K562 (cell line): ENCODE results near the gene BIRC7.

ENCODE experiments used
- HCFC1 ChIP-seq: IDR thresholded peaks from 2 replicates; pipeline ENCODE4 v1.6.1; 2012; ENCODE audit warnings: low read depth, low read length, improper control_type of control experiment
- JUN ChIP-seq, 2 experiments: sonication (generic) in 1 of 2; formaldehyde crosslinking in 1 of 2; IDR thresholded peaks; 2 replicates each; pipeline versions ENCODE4 v1.6.1 to v1.8.0; 2012 to 2022; ENCODE audit warnings: borderline replicate concordance in 2 of 2, mild to moderate bottlenecking in 2 of 2, improper control_type of control experiment in 1 of 2, low read depth in 1 of 2, low read length in 1 of 2, missing genetic modification reagents in 1 of 2
- MED1 ChIP-seq: sonication (generic); formaldehyde crosslinking; IDR thresholded peaks from 2 replicates; pipeline ENCODE4 v1.8.1; 2023; ENCODE audit warnings: missing genetic modification reagents, borderline replicate concordance
- PTTG1 ChIP-seq: fragments of 450-650 bp; IDR thresholded peaks from 2 replicates; pipeline ENCODE4 v1.6.1; 2016; ENCODE audit warnings: low read depth, mild to moderate bottlenecking, missing genetic modification characterization, missing compliant biosample characterization
- SREBF1 ChIP-seq: fragments of 150-350 bp; IDR thresholded peaks from 2 replicates; pipeline ENCODE4 v1.6.1; 2014; ENCODE audit warnings: antibody characterized with exemption, low read depth, low read length, borderline replicate concordance
- TCF3 ChIP-seq: sonication (generic); formaldehyde crosslinking; IDR thresholded peaks from 2 replicates; pipeline ENCODE4 v1.4.0; 2020; ENCODE audit warnings: mild to moderate bottlenecking, missing genetic modification reagents
- ZNF398 ChIP-seq: fragments of 250-450 bp; sonication (Bioruptor Pico); IDR thresholded peaks from 2 replicates; pipeline ENCODE4 v1.8.0; 2021; ENCODE audit warnings: moderate library complexity, mild to moderate bottlenecking, inconsistent platforms
- ZNF785 ChIP-seq: fragments of 250-450 bp; sonication (Bioruptor Pico); IDR thresholded peaks from 2 replicates; pipeline ENCODE4 v1.4.0; 2020; ENCODE audit warnings: mild to moderate bottlenecking
- TF ChIP-seq, protein P1 (sequence below): fragments of 450-650 bp; IDR thresholded peaks from 2 replicates; pipeline ENCODE4 v1.6.1; 2016

DNA sequence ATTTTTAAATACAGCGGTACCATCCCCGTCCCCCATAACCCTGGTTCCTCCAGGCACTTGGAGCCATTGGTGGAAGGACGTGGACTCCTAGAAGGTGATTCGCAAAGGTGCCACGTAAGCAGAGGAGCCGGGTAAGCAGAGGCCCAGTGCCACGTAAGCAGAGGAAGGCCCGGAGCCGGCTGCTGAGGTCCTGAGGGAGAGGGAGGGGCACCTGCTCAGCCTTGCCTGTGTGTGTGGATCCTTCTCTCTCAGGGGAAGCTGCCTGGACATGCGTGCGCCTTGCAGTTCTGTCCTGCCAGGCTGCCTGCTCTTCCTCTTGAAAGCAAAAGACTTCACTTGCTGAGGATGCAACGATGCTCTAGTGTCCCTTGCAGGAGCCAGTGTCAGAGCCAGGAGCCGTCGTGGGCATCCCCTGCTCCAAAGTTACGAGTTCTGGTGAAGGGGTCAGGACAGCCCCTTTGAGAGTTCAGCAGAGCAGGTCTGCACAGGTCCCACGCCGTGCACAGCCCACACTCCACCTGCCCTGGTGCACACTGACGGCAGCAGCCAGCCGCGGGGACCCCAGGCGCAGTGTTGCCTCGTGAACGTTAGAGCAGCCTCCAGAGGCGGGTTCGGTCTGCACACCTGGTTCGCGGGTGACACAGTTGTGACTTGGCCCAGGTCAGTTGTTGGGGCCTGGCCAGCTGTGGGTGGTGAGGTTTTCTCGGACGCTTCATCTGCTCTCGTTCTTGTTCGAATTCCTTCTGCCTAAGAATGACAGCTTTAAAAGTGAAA lies 20.4 kb downstream of the BIRC7 start:
- TF ChIP-seq JUN (IDR thresholded peaks at IDR 0.05; ENCODE audit: borderline replicate concordance, low read depth, low read length) = no peak
- TF ChIP-seq JUN (CRISPR knock-in tag; IDR thresholded peaks at IDR 0.05; ENCODE audit: borderline replicate concordance) = no peak
- TF ChIP-seq ZNF785 = no peak
- TF ChIP-seq SREBF1 = no peak
- no peak for TF ChIP-seq ZNF398 (CRISPR knock-in tag)
- TF ChIP-seq HCFC1 = no peak
- TF ChIP-seq, protein P1, sequence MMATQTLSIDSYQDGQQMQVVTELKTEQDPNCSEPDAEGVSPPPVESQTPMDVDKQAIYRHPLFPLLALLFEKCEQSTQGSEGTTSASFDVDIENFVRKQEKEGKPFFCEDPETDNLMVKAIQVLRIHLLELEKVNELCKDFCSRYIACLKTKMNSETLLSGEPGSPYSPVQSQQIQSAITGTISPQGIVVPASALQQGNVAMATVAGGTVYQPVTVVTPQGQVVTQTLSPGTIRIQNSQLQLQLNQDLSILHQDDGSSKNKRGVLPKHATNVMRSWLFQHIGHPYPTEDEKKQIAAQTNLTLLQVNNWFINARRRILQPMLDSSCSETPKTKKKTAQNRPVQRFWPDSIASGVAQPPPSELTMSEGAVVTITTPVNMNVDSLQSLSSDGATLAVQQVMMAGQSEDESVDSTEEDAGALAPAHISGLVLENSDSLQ = no peak
- TF ChIP-seq PTTG1 = no peak
- TF ChIP-seq TCF3 (CRISPR knock-in tag) = no peak
- TF ChIP-seq MED1 (CRISPR knock-in tag) = no peak
